Body of pancreas (tissue), 4 donors: ENCODE measurements around the gene GART. TPM values are rescaled to one million over a fixed set of nuclear protein-coding genes. Genes with fewer than 3 reads are reported as not detected.

Experiments used
- ATAC-seq: fragments of 150-250 bp; one replicate; pipeline ENCODE4 v1.9.1; 2016
- DNase-seq, 4 donors: peaks; one replicate each; pipeline ENCODE4 v3.0.0-alpha.2; 2019
- H3K27ac ChIP-seq, 4 donors: fragments of 200-600 bp; sonication (generic); 1 replicate in 3 of 4; 2 replicates in 1 of 4; pipeline versions ENCODE4 v1.5.1 to v1.6.1; 2016 to 2019; ENCODE audit warnings: mild to moderate bottlenecking in 1 of 4, mixed read lengths in 1 of 4, moderate library complexity in 1 of 4
- H3K27me3 ChIP-seq, 2 donors: fragments of 200-600 bp; sonication (generic); one replicate each; pipeline ENCODE4 v1.6.0; 2016; ENCODE audit warnings: mild to moderate bottlenecking in 1 of 2
- H3K36me3 ChIP-seq, 2 donors: fragments of 200-600 bp; sonication (generic); replicated peaks in 1 of 2; 2 replicates each; pipeline ENCODE4 v1.5.1; 2016; ENCODE audit warnings: low read depth in 2 of 2; ENCODE audit not compliant: insufficient read depth in 1 of 2
- H3K4me1 ChIP-seq: fragments of 200-600 bp; sonication (generic); one replicate; pipeline ENCODE4 v1.6.0; 2016
- H3K4me3 ChIP-seq, 2 donors: fragments of 200-600 bp; sonication (generic); 1 replicate in 1 of 2; 2 replicates in 1 of 2; pipeline ENCODE4 v1.5.1; 2016 to 2019
- H3K9me3 ChIP-seq, 3 donors: fragments of 200-600 bp; sonication (generic); 1 replicate in 2 of 3; 2 replicates in 1 of 3; pipeline ENCODE4 v1.5.1; 2016
- CTCF ChIP-seq, 7 experiments: fragments of 450-650 bp in 4 of 7; fragments of 200-600 bp in 3 of 7; sonication (generic) in 3 of 7; IDR thresholded peaks; one replicate each; pipeline ENCODE4 v1.5.1; 2016 to 2019; ENCODE audit warnings: antibody characterized with exemption in 7 of 7
- POLR2A ChIP-seq, 3 donors: fragments of 450-650 bp; IDR thresholded peaks; one replicate each; pipeline ENCODE4 v1.6.1; 2016; ENCODE audit warnings: antibody characterized with exemption in 3 of 3, mild to moderate bottlenecking in 2 of 3
- WGBS, 2 donors: methylation state at CpG; one replicate each; pipeline ENCODE4 v1.1.5; 2017; 5-methylcytosine and 5-hydroxymethylcytosine counted together
- intact Hi-C: fragments of 100-400 bp; cut with DNase I; formaldehyde crosslinking; loops from one replicate; pipeline ENCODE4 v1.15.1; 2023
- total RNA-seq, 2 donors: library from RNA; depleted of rRNA; stranded (reverse); fragments of >200 nt; gene quantifications; one replicate each; pipeline ENCODE4 v1.1.0, GENCODE V29; 2016

Gene GART
- total RNA-seq, 2 donors from 2014 or later = 36.3 to 62.0 TPM

DNA sequence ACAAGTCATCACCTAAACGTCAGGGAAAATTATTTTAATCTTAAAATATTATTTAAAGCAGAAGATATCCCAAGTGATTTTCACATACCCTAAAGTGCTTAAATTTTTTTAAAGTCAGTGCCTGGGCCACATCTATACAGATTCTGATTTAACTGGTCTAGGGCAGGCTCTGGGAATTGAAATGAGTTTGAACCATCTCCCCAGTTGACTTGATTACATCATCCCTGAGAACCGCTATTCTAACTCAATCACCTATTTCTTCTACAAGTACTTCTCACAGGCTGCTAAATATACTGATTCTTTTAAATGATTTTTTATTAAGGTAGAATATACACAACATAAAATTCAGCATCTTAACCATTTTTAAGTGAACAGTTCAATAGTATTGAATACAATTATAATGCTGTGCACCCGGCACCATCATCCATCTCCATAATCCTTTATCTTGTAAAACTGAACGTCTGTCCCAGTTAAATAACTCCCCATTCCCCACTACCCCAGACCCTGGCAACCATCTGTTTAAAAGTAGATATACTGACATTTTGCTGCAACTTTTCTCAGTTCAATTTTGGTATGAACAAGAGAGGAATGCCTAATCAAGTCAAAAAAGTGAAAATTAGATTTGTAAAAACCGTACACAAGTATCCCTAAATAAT lies 19.5 kb downstream of the GART start:
- no peak for DNase-seq
- H3K36me3 ChIP-seq = peaks cover 0 to 13% of the 10 kb centered on the region in 2 donors
- no peaks in the 10 kb centered on the region for H3K4me1 ChIP-seq
- H3K27ac ChIP-seq = no peak overlapping the region
- no peak overlapping the region for H3K4me3 ChIP-seq
- TF ChIP-seq POLR2A (IDR thresholded peaks at IDR 0.05) (no peak), CTCF (IDR thresholded peaks at IDR 0.05) (no peak)
- H3K9me3 ChIP-seq = no peaks in the 10 kb centered on the region
- WGBS, 2 donors = 83 to 84% methylated on average over 5 of the region's 5 CpGs
- no peak for ATAC-seq
- no peaks in the 10 kb centered on the region for H3K27me3 ChIP-seq
- intact Hi-C loops = no loop called here

- Histone ChIP-seq H3K36me3 (peaks cover 7 to 31% of the 10 kb centered on the region in 2 donors), H3K4me1 (no peaks in the 10 kb centered on the region), H3K27ac (no peak overlapping the region), H3K27me3 (no peaks in the 10 kb centered on the region), H3K4me3 (no peak overlapping the region), H3K9me3 (no peaks in the 10 kb centered on the region)
- TF ChIP-seq CTCF (IDR thresholded peaks at IDR 0.05) (no peak), POLR2A (IDR thresholded peaks at IDR 0.05) (no peak)
- ATAC-seq = no peak
- 94 to 95% methylated on average over 4 of the region's 4 CpGs for WGBS, 2 donors
- DNase-seq = no peak
- intact Hi-C loops = no loop called here
Measured at GRCh38 chr21:33518899-33519298, 23.0 kb downstream of the GART start.

DNA sequence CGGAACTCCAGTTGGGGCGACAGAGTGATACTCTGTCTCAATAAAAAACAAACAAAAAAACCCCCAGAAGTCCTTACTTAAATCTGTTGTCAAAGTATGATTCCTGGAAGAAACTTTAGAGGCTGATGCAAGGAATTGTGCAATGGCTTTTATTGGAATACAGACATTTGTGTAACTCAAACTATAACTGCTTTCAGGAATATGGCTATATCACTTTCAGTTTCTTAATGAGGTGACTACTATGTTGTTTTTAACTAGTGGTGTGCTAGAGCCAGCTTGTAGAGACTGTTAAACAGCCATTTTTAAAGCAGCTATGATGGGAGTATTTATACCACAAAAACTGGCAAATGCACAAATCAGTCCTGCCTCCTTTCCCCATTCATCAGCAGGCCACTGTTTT lies 27.7 kb downstream of the GART start:
- no peaks in the 10 kb centered on the region for H3K9me3 ChIP-seq
- no peak overlapping the region for H3K4me3 ChIP-seq
- WGBS, 2 donors = 90 to 94% methylated on average over 2 of the region's 2 CpGs
- intact Hi-C loops = no loop called here
- no peaks in the 10 kb centered on the region for H3K4me1 ChIP-seq
- ATAC-seq (no peak), DNase-seq (no peak)
- peaks cover 7 to 44% of the 10 kb centered on the region in 2 donors for H3K36me3 ChIP-seq
- no peak overlapping the region for H3K27ac ChIP-seq
- no peak for TF ChIP-seq POLR2A (IDR thresholded peaks at IDR 0.05)
- H3K27me3 ChIP-seq = no peaks in the 10 kb centered on the region

DNA sequence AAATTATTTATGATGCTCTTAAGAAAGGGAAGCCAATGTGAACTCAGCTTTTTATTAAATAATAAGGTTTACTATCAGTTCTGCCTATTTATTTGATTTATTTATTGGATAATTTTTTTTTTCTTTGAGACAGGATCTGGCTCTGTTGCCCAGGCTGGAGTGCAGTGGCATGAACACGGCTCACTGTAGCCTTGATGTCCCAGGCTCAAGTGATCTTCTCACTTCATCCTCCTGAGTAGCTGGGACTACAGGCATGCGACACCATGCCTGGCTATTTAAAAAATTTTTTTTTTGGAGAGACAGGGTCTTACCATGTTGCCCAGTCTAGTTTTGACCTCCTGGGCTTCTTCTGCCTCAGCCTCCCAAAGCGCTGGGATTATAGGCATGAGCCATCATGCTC lies 29.4 kb downstream of the GART start:
- Histone ChIP-seq H3K36me3 (peaks cover 7 to 42% of the 10 kb centered on the region in 2 donors), H3K27me3 (no peaks in the 10 kb centered on the region), H3K27ac (no peak overlapping the region), H3K4me3 (no peak overlapping the region), H3K4me1 (no peaks in the 10 kb centered on the region), H3K9me3 (no peaks in the 10 kb centered on the region)
- TF ChIP-seq CTCF (IDR thresholded peaks at IDR 0.05) (no peak), POLR2A (IDR thresholded peaks at IDR 0.05) (no peak)
- WGBS, 2 donors = 98% methylated on average over 3 of the region's 3 CpGs
- no peak for ATAC-seq
- no peak for DNase-seq
- intact Hi-C loops = no loop called here

DNA sequence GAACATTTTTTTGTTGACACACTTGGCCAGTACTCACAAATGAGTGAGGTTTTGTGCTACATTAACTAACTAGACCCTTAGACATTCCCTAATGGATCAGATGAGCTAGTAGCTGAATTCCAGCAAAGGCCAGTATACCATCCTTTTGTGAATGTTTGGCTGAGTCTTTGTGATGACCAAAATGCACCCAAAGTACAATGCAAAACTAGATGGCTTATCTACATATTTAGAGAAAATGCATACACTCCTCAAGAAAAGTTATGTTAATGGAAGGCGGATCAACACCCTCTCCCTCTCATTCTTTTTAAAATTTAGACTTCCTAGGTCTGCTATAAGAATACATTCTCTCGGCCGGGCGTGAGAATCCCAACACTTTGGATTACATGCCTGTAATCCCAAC lies 30.3 kb downstream of the GART start:
- Histone ChIP-seq H3K27ac (no peak overlapping the region), H3K36me3 (peaks cover 0 to 36% of the 10 kb centered on the region in 2 donors), H3K4me3 (no peak overlapping the region), H3K4me1 (no peaks in the 10 kb centered on the region), H3K27me3 (no peaks in the 10 kb centered on the region), H3K9me3 (no peaks in the 10 kb centered on the region)
- DNase-seq (no peak), ATAC-seq (no peak)
- no peak for TF ChIP-seq CTCF (IDR thresholded peaks at IDR 0.05)
- no peak for TF ChIP-seq POLR2A (IDR thresholded peaks at IDR 0.05)
- intact Hi-C loops = no loop called here
- 95 to 96% methylated on average over 4 of the region's 4 CpGs for WGBS, 2 donors
